ENCODE results near the gene FGD4.

FGD4 gene

GRCh38 chr12:32688786-32689185 lies 289.4 kb downstream of the FGD4 start:
- DNase-seq, result no peak

DNA sequence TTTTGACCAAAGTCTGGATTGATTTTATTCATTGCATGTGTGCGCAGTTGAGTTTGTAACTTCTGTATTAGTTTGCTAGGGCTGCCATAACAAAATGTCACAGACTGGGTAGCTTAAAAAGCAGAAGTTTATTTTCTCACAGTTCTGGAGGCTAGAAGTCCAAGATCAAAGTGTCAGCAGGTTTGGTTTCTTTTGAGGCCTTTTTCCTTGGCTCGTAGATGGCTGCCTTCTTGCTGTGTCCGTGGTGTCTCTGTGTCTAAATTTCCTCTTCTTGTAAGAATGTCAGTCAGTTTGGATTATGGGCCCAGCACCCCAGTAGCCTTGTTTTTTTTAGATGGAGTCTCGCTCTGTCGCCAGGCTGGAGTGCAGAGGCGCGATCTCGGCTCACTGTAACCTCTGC lies 291.6 kb downstream of the FGD4 start:
- no peak for DNase-seq

DNA sequence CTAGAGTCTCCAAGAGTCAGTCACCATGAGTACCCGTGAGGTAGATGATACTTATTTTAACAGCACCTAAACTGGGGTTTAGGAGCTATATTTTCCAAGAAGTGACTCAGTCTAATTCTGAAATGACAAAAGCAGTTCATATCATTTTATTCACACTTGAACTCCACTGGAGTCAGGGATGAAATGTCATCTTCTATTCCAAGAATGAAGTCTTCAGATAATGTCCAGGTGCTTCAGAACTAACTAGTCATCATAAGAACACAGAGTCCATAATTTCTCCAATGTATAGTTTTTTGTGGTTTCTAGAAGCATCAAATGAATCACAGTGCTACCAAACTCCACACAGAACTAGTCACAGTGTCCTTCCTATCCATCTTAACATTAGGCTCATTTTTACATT lies 293.0 kb downstream of the FGD4 start:
- no peak for DNase-seq

DNA sequence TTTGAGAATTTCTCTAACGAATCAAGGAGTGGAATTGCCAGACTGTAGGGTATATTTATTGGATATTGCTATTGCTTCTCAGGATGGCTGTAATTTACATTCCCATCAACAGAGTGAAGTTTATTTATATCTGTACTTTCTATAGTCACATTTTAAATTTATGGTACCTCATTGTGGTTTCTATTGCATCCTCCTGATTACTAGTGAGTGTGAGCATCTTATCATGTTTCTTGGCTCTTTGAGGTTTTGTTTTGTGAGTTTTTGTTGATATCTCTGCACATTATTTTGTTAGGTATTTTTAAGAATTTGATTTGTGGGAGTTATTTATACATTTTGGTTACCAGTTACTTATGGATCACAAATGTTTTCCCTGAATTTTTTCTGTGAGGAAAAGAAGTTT lies 293.7 kb downstream of the FGD4 start:
- no peak for DNase-seq

All from fibroblast of skin of scalp (primary cell).